Measurements from ENCODE around the gene ORM1. TPM values are rescaled to one million over a fixed set of nuclear protein-coding genes. Genes with fewer than 3 reads are reported as not detected.

ORM1 gene
- total and polyA plus RNA-seq, 12 donors, result 0.13 to 0.70 (median 0.55) TPM; not detected in 7

DNA sequence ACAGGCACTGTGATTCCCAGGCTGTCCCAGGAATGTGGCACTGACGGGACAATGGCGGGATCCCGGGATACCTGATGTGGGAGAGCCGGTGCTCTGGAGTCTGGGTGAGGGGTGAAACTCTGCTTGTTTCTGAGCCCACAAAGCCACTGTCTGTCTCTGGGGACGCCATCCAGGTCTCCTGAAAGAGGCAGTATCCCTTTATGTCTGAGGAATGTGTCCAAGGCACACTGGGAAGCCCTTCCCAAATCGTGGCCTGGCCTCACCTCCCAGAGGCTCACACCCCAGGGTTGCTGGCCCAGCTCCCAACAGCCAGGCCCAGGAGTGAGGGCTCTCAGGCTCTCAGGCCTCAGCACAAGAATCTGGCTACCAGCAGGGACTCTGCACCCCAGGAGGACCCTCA is 33.9 kb downstream of the ORM1 start:
- Histone ChIP-seq H3K4me3 (no peak overlapping the region), H3K36me3 (peaks cover 0 to 100% (median 36%) of the 10 kb centered on the region in 9 donors), H3K27ac (no peak overlapping the region), H3K27me3 (no peaks in the 10 kb centered on the region), H3K4me1 (peaks cover 0 to 5% (median 0%) of the 10 kb centered on the region in 9 donors), H3K9me3 (no peaks in the 10 kb centered on the region)
- 85 to 91% methylated on average over 6 of the region's 6 CpGs for WGBS, 2 donors
- ATAC-seq, result peak in 1 of 8 donors; percentile 31
- intact Hi-C loops (cut with DNase I), result no loop called here
- no peak for DNase-seq
- TF ChIP-seq, protein P1, sequence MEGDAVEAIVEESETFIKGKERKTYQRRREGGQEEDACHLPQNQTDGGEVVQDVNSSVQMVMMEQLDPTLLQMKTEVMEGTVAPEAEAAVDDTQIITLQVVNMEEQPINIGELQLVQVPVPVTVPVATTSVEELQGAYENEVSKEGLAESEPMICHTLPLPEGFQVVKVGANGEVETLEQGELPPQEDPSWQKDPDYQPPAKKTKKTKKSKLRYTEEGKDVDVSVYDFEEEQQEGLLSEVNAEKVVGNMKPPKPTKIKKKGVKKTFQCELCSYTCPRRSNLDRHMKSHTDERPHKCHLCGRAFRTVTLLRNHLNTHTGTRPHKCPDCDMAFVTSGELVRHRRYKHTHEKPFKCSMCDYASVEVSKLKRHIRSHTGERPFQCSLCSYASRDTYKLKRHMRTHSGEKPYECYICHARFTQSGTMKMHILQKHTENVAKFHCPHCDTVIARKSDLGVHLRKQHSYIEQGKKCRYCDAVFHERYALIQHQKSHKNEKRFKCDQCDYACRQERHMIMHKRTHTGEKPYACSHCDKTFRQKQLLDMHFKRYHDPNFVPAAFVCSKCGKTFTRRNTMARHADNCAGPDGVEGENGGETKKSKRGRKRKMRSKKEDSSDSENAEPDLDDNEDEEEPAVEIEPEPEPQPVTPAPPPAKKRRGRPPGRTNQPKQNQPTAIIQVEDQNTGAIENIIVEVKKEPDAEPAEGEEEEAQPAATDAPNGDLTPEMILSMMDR (IDR thresholded peaks at IDR 0.05), result no peak

- TF ChIP-seq, protein P1 (IDR thresholded peaks at IDR 0.05), result no peak
- H3K27me3 ChIP-seq, result no peaks in the 10 kb centered on the region
- peaks cover 0 to 100% (median 38%) of the 10 kb centered on the region in 9 donors for H3K36me3 ChIP-seq
- ATAC-seq (no peak), DNase-seq (no peak)
- no peaks in the 10 kb centered on the region for H3K9me3 ChIP-seq
- no peak overlapping the region for H3K27ac ChIP-seq
- H3K4me3 ChIP-seq, result no peak overlapping the region
- H3K4me1 ChIP-seq, result no peaks in the 10 kb centered on the region
- 95 to 99% methylated on average over 6 of the region's 6 CpGs for WGBS, 2 donors
- intact Hi-C loops (cut with DNase I), result no loop called here
Observed at GRCh38 chr9:114357360-114357759, 34.5 kb downstream of the ORM1 start.

GRCh38 chr9:114357911-114358328 is 35.0 kb downstream of the ORM1 start:
- TF ChIP-seq, protein P1 (IDR thresholded peaks at IDR 0.05), result no peak
- intact Hi-C loops (cut with DNase I), result no loop called here
- no peaks in the 10 kb centered on the region for H3K27me3 ChIP-seq
- no peak for DNase-seq
- H3K36me3 ChIP-seq, result peaks cover 0 to 100% (median 38%) of the 10 kb centered on the region in 9 donors
- H3K4me3 ChIP-seq, result no peak overlapping the region
- no peaks in the 10 kb centered on the region for H3K9me3 ChIP-seq
- 95 to 97% methylated on average over 9 of the region's 9 CpGs for WGBS, 2 donors
- H3K27ac ChIP-seq, result no peak overlapping the region
- H3K4me1 ChIP-seq, result no peaks in the 10 kb centered on the region
- ATAC-seq, result no peak

DNA sequence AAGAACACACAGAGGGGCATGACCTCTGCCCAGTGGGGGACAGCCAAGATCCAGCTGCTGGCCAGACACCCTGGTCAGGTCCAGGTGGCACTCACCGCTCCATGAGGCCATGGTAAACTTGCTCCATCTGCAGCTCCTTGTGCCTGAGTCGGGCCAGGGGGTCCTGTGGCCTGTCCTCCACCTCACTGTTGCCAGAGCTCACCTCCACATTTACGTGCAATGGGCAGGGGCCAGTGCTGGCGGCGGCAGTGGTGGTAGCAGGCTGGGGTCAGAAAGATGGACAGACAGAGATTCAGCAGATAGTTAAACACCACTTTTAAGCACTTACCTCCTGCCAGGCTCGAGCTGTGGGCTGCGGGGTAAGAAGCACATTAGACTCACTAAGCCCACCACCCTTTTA is 36.9 kb downstream of the ORM1 start:
- no peaks in the 10 kb centered on the region for H3K9me3 ChIP-seq
- peaks cover 0 to 100% (median 38%) of the 10 kb centered on the region in 9 donors for H3K36me3 ChIP-seq
- H3K27me3 ChIP-seq, result no peaks in the 10 kb centered on the region
- H3K4me3 ChIP-seq, result no peak overlapping the region
- TF ChIP-seq, protein P1 (IDR thresholded peaks at IDR 0.05), result no peak
- no peak overlapping the region for H3K27ac ChIP-seq
- intact Hi-C loops (cut with DNase I), result no loop called here
- H3K4me1 ChIP-seq, result peaks cover 0 to 18% (median 0%) of the 10 kb centered on the region in 9 donors
- 97 to 98% methylated on average over 7 of the region's 7 CpGs for WGBS, 2 donors
- DNase-seq (no peak), ATAC-seq (no peak)

Measured in heart right ventricle (tissue), 16 donors.